OCI-LY3 (cell line): ENCODE results near the gene MBNL1.

Experiments used
- H2AFZ ChIP-seq: fragments of 200-600, 300-600 bp; shearing (Covaris generic); 2 replicates; pipeline ENCODE4 v1.6.0; 2014; ENCODE audit warnings: antibody characterized with exemption, low read depth, low read length
- H3K27ac ChIP-seq: fragments of 200-600, 300-600 bp; sonication (generic); 2 replicates; pipeline ENCODE4 v1.5.1; 2014; ENCODE audit warnings: mild to moderate bottlenecking, low read length, moderate library complexity, mixed read lengths
- H3K27me3 ChIP-seq: fragments of 200-600, 300-600 bp; sonication (generic); 2 replicates; pipeline ENCODE4 v1.6.1; 2014; ENCODE audit warnings: low read depth, low read length, mixed read lengths
- H3K36me3 ChIP-seq: fragments of 200-600, 300-600 bp; sonication (generic); replicated peaks from 2 replicates; pipeline ENCODE3; 2014; ENCODE audit warnings: low read depth, low read length, mixed read lengths
- H3K4me1 ChIP-seq: fragments of 300-600, 200-600 bp; sonication (generic); 2 replicates; pipeline ENCODE4 v1.6.1; 2014; ENCODE audit warnings: low read length, mixed read lengths
- H3K4me2 ChIP-seq: fragments of 200-600, 300-600 bp; sonication (generic); 2 replicates; pipeline ENCODE4 v1.6.1; 2014; ENCODE audit warnings: low read length, mixed read lengths
- H3K4me3 ChIP-seq: fragments of 300-600, 200-600 bp; sonication (generic); 2 replicates; pipeline ENCODE4 v1.5.1; 2014; ENCODE audit warnings: antibody characterized with exemption, mild to moderate bottlenecking, low read length, moderate library complexity
- H3K79me2 ChIP-seq: fragments of 300-600, 200-600 bp; shearing (Covaris generic); 2 replicates; pipeline ENCODE4 v1.6.1; 2014; ENCODE audit warnings: mild to moderate bottlenecking, low read length, mixed read lengths
- H3K9ac ChIP-seq: fragments of 300-600, 200-600 bp; shearing (Covaris generic); 2 replicates; pipeline ENCODE4 v1.6.0; 2014; ENCODE audit warnings: mild to moderate bottlenecking, low read length, moderate library complexity
- H3K9me3 ChIP-seq: fragments of 200-600, 300-600 bp; shearing (Covaris generic); 2 replicates; pipeline ENCODE4 v1.6.1; 2014; ENCODE audit warnings: low read length, mixed read lengths; ENCODE audit not compliant: insufficient read depth
- H4K20me1 ChIP-seq: fragments of 200-600, 300-600 bp; sonication (generic); 2 replicates; pipeline ENCODE4 v1.6.1; 2016; ENCODE audit warnings: low read length, mixed read lengths; ENCODE audit not compliant: insufficient read depth
- EZH2phosphoT487 ChIP-seq: fragments of 200-600 bp; shearing (Covaris generic); IDR thresholded peaks from 2 replicates; pipeline ENCODE4 v1.6.1; 2018; ENCODE audit warnings: antibody characterized with exemption, mixed run types, low read depth
- TF ChIP-seq, protein P1 (sequence below): fragments of 200-600, 300-600 bp; sonication (generic); IDR thresholded peaks from 2 replicates; pipeline ENCODE4 v1.5.1; 2014; ENCODE audit warnings: antibody characterized with exemption, low read length, low read depth

The MBNL1 gene

GRCh38 chr3:152256851-152257562 is 11.7 kb upstream of the MBNL1 start:
- Histone ChIP-seq H3K36me3 (no peaks in the 10 kb centered on the region), H3K27me3 (no peaks in the 10 kb centered on the region), H3K9me3 (peaks cover 4% of the 10 kb centered on the region; the same call in 1 of the 2 replicates), H3K4me3 (peak overlapping the region; percentile 8), H3K4me2 (peak overlapping the region; percentile 51), H3K9ac (peak overlapping the region; percentile 8; the same call in 1 of the 2 replicates), H2AFZ (peak overlapping the region; percentile 86), H3K27ac (0 out of 2 replicates have a peak overlapping the region, but pooled peaks have one; percentile 5), H4K20me1 (no peaks in the 10 kb centered on the region), H3K4me1 (peaks cover 41% of the 10 kb centered on the region), H3K79me2 (no peaks in the 10 kb centered on the region)
- TF ChIP-seq EZH2phosphoT487, result no peak
- TF ChIP-seq, protein P1, sequence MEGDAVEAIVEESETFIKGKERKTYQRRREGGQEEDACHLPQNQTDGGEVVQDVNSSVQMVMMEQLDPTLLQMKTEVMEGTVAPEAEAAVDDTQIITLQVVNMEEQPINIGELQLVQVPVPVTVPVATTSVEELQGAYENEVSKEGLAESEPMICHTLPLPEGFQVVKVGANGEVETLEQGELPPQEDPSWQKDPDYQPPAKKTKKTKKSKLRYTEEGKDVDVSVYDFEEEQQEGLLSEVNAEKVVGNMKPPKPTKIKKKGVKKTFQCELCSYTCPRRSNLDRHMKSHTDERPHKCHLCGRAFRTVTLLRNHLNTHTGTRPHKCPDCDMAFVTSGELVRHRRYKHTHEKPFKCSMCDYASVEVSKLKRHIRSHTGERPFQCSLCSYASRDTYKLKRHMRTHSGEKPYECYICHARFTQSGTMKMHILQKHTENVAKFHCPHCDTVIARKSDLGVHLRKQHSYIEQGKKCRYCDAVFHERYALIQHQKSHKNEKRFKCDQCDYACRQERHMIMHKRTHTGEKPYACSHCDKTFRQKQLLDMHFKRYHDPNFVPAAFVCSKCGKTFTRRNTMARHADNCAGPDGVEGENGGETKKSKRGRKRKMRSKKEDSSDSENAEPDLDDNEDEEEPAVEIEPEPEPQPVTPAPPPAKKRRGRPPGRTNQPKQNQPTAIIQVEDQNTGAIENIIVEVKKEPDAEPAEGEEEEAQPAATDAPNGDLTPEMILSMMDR, result no peak

GRCh38 chr3:152257563-152258035 is 11.1 kb upstream of the MBNL1 start:
- peaks cover 37% of the 10 kb centered on the region for H3K4me1 ChIP-seq
- H3K36me3 ChIP-seq, result no peaks in the 10 kb centered on the region
- TF ChIP-seq EZH2phosphoT487, result no peak
- TF ChIP-seq, protein P1, result no peak
- H3K9ac ChIP-seq, result peak overlapping the region; percentile 8; the same call in 1 of the 2 replicates
- peak overlapping the region; percentile 86 for H2AFZ ChIP-seq
- H4K20me1 ChIP-seq, result no peaks in the 10 kb centered on the region
- H3K9me3 ChIP-seq, result peaks cover 4% of the 10 kb centered on the region; the same call in 1 of the 2 replicates
- H3K27me3 ChIP-seq, result no peaks in the 10 kb centered on the region
- H3K4me3 ChIP-seq, result peak overlapping the region; percentile 8
- no peaks in the 10 kb centered on the region for H3K79me2 ChIP-seq
- H3K27ac ChIP-seq, result 0 out of 2 replicates have a peak overlapping the region, but pooled peaks have one; percentile 5
- H3K4me2 ChIP-seq, result peak overlapping the region; percentile 51

DNA sequence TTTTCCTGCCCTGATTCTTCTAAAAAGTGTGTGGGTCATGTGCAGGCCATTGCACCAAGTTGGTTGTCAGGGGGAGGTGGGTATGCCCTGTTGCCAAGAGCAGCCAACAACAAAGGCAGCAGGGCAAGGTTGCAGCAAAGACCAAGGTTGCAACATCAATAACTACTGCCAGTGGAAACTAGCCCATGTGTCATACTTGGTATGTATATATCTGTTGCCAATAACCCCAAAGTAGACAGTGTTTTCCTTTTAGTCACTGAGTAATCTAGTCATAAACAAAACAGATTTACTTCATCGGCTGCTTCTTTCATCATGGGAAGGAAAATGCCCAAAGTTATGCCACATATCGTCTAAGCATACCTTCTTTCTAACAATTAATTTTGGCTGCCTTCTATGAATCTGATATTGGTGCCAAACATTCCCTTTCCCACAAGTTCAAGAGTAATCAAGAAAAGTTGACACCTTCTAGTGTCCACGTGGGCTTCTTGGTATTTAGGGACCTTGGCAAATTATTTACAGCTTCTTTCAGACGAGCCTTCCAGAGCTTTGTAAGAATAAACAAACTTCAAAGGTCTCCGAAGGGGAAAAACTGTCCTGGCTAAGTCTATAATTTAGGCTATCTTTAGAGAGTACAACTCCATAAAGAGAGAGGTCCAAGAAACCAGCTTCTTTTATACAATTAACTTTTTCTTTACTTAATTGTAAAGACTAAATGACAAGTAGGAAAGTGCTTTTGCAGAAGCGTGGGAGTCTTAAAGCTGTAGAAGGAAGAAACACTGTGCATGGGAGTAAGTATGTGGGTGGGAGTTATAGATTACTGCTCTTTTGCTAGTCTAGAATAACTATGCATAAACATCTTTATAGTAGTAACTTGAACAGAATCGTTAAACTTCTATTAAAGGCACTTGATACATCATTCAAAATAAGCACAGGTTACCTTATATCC is 10.0 kb upstream of the MBNL1 start:
- no peak overlapping the region for H3K9ac ChIP-seq
- H4K20me1 ChIP-seq, result no peaks in the 10 kb centered on the region
- H3K4me2 ChIP-seq, result no peak overlapping the region
- no peaks in the 10 kb centered on the region for H3K27me3 ChIP-seq
- no peaks in the 10 kb centered on the region for H3K79me2 ChIP-seq
- peaks cover 26% of the 10 kb centered on the region for H3K4me1 ChIP-seq
- TF ChIP-seq, protein P1, result no peak
- TF ChIP-seq EZH2phosphoT487, result no peak
- no peak overlapping the region for H3K27ac ChIP-seq
- no peak overlapping the region for H2AFZ ChIP-seq
- H3K4me3 ChIP-seq, result no peak overlapping the region
- H3K36me3 ChIP-seq, result no peaks in the 10 kb centered on the region
- no peaks in the 10 kb centered on the region; the same call in 1 of the 2 replicates for H3K9me3 ChIP-seq
